Lung (tissue), 12 donors: ENCODE measurements around the gene PIN1. TPM values are rescaled to one million over a fixed set of nuclear protein-coding genes. Genes with fewer than 3 reads are reported as not detected.
A peak's percentile ranks its signal among the peaks of the same experiment; 100 is the strongest.

Experiments used
- ATAC-seq: fragments of 200-7000 bp; cut with Tn5 transposase; one replicate; pipeline ENCODE4 v1.9.1; 2020; ENCODE audit warnings: moderate number of reproducible peaks; ENCODE audit not compliant: insufficient read depth, low FRiP score
- DNase-seq, 3 donors: peaks; one replicate each; pipeline ENCODE4 v3.0.0-alpha.2; 2013 to 2017
- H3K27ac ChIP-seq, 2 donors: one replicate each; pipeline ENCODE4 v1.5.1; 2013; ENCODE audit warnings: mild to moderate bottlenecking in 2 of 2, moderate library complexity in 2 of 2, control low read depth in 1 of 2, inconsistent platforms in 1 of 2, low read depth in 1 of 2, low read length in 1 of 2
- H3K27me3 ChIP-seq, 3 donors: one replicate each; pipeline ENCODE4 v1.5.1; 2013; ENCODE audit warnings: low read length in 2 of 3; ENCODE audit not compliant: control insufficient read depth in 3 of 3, insufficient read depth in 3 of 3
- H3K36me3 ChIP-seq, 4 donors: one replicate each; pipeline ENCODE4 v1.5.1; 2013; ENCODE audit warnings: low read length in 4 of 4, mild to moderate bottlenecking in 1 of 4, moderate library complexity in 1 of 4; ENCODE audit not compliant: control insufficient read depth in 4 of 4, insufficient read depth in 4 of 4
- H3K4me1 ChIP-seq, 5 donors: one replicate each; pipeline ENCODE4 v1.5.1; 2013; ENCODE audit warnings: low read length in 5 of 5, mild to moderate bottlenecking in 2 of 5, moderate library complexity in 1 of 5; ENCODE audit not compliant: control insufficient read depth in 5 of 5, insufficient read depth in 5 of 5
- H3K4me3 ChIP-seq: one replicate; pipeline ENCODE4 v1.5.1; 2013; ENCODE audit warnings: mild to moderate bottlenecking, control low read depth, moderate library complexity
- H3K9ac ChIP-seq, 2 donors: one replicate each; pipeline ENCODE4 v1.5.1; 2013; ENCODE audit warnings: low read length in 2 of 2, control low read depth in 1 of 2; ENCODE audit not compliant: insufficient read depth in 1 of 2
- H3K9me3 ChIP-seq, 4 donors: one replicate each; pipeline ENCODE4 v1.5.1; 2013; ENCODE audit warnings: low read length in 3 of 4, mild to moderate bottlenecking in 1 of 4, moderate library complexity in 1 of 4; ENCODE audit not compliant: control insufficient read depth in 4 of 4, insufficient read depth in 3 of 4
- WGBS, 2 donors: extraction: QIAGEN DNeasy Blood & Tissue Kit; methylation state at CpG; one replicate each; pipeline ENCODE4 v1.1.7; 2013; 5-methylcytosine and 5-hydroxymethylcytosine counted together
- polyA plus RNA-seq, 2 donors: library from polyadenylated mRNA; stranded (reverse); fragments of 200-250 nt; gene quantifications; one replicate each; pipeline ENCODE4 v1.2.1, GENCODE V29; 2013
- total RNA-seq, 2 donors: library from RNA; depleted of rRNA in 1 of 2; stranded (reverse); fragments of >200 nt in 1 of 2; gene quantifications; one replicate each; pipeline ENCODE4 v1.2.1, GENCODE V29; 2014 to 2021
- TF ChIP-seq, protein P1 (sequence below): IDR thresholded peaks from 2 replicates; pipeline ENCODE4 v1.5.1; 2012; ENCODE audit warnings: mild to moderate bottlenecking; ENCODE audit errors: control extremely low read depth, extremely low read depth
- donor health status: control.
- donor health status: control.
- donor health status: Bipolar disorder and iron deficiency.
- donor health status: healthy.
- donor health status: DM: yes; HTN: yes; CAD: no.

The PIN1 gene
- total and polyA plus RNA-seq, 4 donors, result 69.8 to 108 (median 79.3) TPM

DNA sequence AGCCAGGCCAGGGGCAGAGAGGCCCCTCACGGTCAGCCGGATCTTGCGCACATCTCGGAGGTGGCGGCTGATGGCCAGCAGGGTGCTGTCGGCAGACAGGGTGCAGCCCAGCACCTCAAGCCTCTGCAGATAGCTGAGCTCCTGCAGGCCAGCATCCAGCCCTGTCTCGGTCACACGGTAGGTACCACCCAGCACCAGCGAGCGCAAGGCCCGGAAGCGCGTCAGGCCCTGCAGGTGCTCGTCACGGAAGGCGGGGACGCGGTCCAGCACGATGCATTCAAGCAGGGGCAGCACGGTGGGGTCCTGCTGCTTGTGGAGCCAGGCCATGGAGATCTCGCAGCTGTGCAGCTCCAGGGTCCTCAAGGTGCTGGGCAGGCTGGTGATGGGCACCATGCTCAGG, 24.0 kb upstream of the PIN1 start:
- WGBS, 2 donors, result 98% methylated on average over 21 of the region's 21 CpGs
- H3K27me3 ChIP-seq, result no peaks in the 10 kb centered on the region
- peaks cover 14 to 32% (median 18%) of the 10 kb centered on the region in 4 donors for H3K36me3 ChIP-seq
- no peak for DNase-seq
- TF ChIP-seq, protein P1, sequence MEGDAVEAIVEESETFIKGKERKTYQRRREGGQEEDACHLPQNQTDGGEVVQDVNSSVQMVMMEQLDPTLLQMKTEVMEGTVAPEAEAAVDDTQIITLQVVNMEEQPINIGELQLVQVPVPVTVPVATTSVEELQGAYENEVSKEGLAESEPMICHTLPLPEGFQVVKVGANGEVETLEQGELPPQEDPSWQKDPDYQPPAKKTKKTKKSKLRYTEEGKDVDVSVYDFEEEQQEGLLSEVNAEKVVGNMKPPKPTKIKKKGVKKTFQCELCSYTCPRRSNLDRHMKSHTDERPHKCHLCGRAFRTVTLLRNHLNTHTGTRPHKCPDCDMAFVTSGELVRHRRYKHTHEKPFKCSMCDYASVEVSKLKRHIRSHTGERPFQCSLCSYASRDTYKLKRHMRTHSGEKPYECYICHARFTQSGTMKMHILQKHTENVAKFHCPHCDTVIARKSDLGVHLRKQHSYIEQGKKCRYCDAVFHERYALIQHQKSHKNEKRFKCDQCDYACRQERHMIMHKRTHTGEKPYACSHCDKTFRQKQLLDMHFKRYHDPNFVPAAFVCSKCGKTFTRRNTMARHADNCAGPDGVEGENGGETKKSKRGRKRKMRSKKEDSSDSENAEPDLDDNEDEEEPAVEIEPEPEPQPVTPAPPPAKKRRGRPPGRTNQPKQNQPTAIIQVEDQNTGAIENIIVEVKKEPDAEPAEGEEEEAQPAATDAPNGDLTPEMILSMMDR, result no peak
- no peak overlapping the region for H3K9ac ChIP-seq
- peaks cover 0 to 2% (median 0%) of the 10 kb centered on the region in 4 donors for H3K9me3 ChIP-seq
- ATAC-seq, result no peak
- H3K4me1 ChIP-seq, result no peaks in the 10 kb centered on the region
- H3K27ac ChIP-seq, result no peak overlapping the region
- H3K4me3 ChIP-seq, result no peak overlapping the region

DNA sequence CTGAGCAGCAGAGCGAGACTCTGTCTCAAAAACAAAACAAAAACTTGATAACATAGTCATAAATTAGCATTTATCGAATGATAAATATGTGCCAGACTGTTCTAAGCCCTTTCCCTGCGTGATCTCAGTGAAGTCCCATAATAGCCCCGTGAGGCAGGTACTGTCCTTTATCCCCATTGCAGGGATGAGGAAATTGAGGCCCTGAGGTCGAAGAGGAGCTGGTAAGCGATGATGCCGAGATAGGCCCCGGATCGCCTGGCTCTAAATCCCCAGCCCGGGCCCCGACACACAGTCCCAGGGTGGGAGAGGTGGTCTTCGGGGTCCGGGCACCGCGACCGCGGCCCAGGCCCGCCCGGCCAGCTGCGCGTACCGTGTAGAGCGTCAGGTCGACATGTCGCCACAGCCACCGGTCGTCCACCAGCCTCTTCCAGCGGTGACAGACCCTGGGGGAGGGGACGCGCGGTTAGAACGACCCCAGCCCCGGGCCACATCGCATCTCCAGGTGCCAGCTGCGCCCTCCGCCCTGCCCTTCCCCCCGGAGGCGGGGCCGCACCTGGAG, 16.9 kb upstream of the PIN1 start:
- DNase-seq, result no peak
- Histone ChIP-seq H3K27me3 (no peaks in the 10 kb centered on the region), H3K9ac (peak overlapping the region; percentile 73 to 93), H3K36me3 (peaks cover 0 to 3% (median 0%) of the 10 kb centered on the region in 4 donors), H3K4me3 (peak overlapping the region; percentile 96), H3K27ac (peak overlapping the region; percentile 94 to 99), H3K4me1 (peaks cover 0 to 14% (median 6%) of the 10 kb centered on the region in 5 donors), H3K9me3 (peaks cover 0 to 2% (median 0%) of the 10 kb centered on the region in 4 donors)
- TF ChIP-seq, protein P1, result no peak
- 4% methylated on average over 38 to 39 of the region's 39 CpGs for WGBS, 2 donors
- ATAC-seq, result no peak

DNA sequence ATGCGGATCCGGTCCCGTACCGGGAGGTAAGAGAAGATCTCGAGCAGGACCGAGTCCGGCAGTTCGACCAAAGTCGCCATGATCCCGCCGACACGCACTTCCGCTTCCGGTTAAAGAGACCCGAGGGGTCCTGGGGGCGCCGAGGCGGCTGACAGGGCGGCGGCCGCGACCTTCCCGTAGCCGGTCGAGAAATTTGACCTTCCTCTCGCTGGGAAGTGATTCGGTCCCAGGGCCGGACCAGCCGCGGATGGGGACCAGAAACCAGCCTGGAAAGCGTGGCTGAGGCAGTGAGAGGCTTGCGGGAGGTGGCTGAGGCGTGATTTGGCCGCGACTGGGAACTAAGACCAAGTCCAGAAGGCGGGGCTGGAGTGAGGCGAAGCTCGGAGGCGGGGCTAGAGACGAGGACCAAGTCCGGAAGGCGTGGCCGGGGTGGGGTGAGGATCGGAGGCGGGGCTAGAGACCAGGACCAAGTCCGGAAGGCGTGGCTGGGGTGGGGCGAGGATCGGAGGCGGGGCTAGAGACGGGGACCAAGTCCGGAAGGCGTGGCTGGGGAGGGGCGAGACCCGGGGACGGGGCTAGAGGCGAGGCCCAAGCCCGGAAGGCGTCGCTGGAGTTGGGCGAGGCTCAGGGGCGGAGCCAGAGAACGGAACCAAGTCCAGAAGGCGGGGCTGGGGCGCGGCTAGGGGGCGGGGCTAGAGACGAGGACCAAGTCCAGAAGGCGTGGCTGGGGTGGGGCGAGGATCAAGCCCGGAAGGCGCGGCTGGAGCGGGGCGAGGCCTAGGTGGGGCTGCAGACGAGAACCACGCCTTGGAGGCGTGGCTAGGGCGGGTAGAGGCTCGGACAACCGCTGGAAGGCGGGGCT, 16.2 kb upstream of the PIN1 start, which contains the start of gene FBXL12:
FBXL12 (minus strand) TSS at position 346 of the 862 bp plus-strand sequence; CDS start at position 80, 266 bp downstream.
- peaks cover 0 to 2% (median 0%) of the 10 kb centered on the region in 4 donors for H3K9me3 ChIP-seq
- peak; percentile 100 for DNase-seq
- peak; percentile 95 for ATAC-seq
- H3K27me3 ChIP-seq, result no peaks in the 10 kb centered on the region
- H3K4me1 ChIP-seq, result peaks cover 0 to 14% (median 6%) of the 10 kb centered on the region in 5 donors
- WGBS, 2 donors, result 0 to 1% methylated on average over 82 of the region's 82 CpGs
- H3K27ac ChIP-seq, result peak within 1 kb of the TSS; percentile 94 to 99
- H3K36me3 ChIP-seq, result peaks cover 0 to 4% (median 1%) of the 10 kb centered on the region in 4 donors
- peak within 1 kb of the TSS; percentile 96 for H3K4me3 ChIP-seq
- TF ChIP-seq, protein P1, result no peak
- peak within 1 kb of the TSS; percentile 73 to 93 for H3K9ac ChIP-seq
